CD14-positive monocyte (primary cell): ENCODE data around the gene ADK. TPM values are rescaled to one million over a fixed set of nuclear protein-coding genes. Genes with fewer than 3 reads are reported as not detected.

Experiments
- DNase-seq, 3 donors: peaks; one replicate each; pipeline ENCODE4 v3.0.0-alpha.2; 2011 to 2022
- H2AFZ ChIP-seq: 2 replicates; pipeline ENCODE4 v1.6.0; 2012; ENCODE audit warnings: mild to moderate bottlenecking, low read depth, low read length, inconsistent platforms; ENCODE audit not compliant: insufficient read depth, poor library complexity, severe bottlenecking
- H3K27ac ChIP-seq, 2 donors: 1 replicate in 1 of 2; 2 replicates in 1 of 2; pipeline ENCODE4 v1.5.1; 2012 to 2013; ENCODE audit warnings: low read length in 2 of 2, control low read depth in 1 of 2, inconsistent platforms in 1 of 2, low read depth in 1 of 2, mild to moderate bottlenecking in 1 of 2
- H3K27me3 ChIP-seq, 2 donors: one replicate each; pipeline versions ENCODE4 v1.6.0 to v1.6.1; 2011 to 2013; ENCODE audit warnings: low read length in 2 of 2; ENCODE audit not compliant: control insufficient read depth in 2 of 2, insufficient read depth in 2 of 2
- H3K36me3 ChIP-seq, 2 donors: replicated peaks in 1 of 2; 1 replicate in 1 of 2; 2 replicates in 1 of 2; pipeline versions ENCODE4 v1.5.1 to v1.6.1; 2012 to 2013; ENCODE audit warnings: low read length in 2 of 2, control low read depth in 1 of 2, inconsistent platforms in 1 of 2, mild to moderate bottlenecking in 1 of 2; ENCODE audit not compliant: insufficient read depth in 2 of 2, control insufficient read depth in 1 of 2
- H3K4me1 ChIP-seq, 2 donors: 1 replicate in 1 of 2; 2 replicates in 1 of 2; pipeline versions ENCODE4 v1.5.1 to v1.6.1; 2012 to 2013; ENCODE audit warnings: low read length in 2 of 2, control low read depth in 1 of 2, inconsistent platforms in 1 of 2, mild to moderate bottlenecking in 1 of 2, moderate library complexity in 1 of 2; ENCODE audit not compliant: insufficient read depth in 2 of 2, control insufficient read depth in 1 of 2
- H3K4me2 ChIP-seq: replicated peaks from 2 replicates; pipeline ENCODE3; 2012; ENCODE audit warnings: low read length, moderate library complexity, mild to moderate bottlenecking; ENCODE audit not compliant: poor library complexity, severe bottlenecking; ENCODE audit errors: extremely low read depth
- H3K4me3 ChIP-seq, 3 experiments: fragments of 200-600 bp in 1 of 3; sonication (generic) in 1 of 3; replicated peaks in 1 of 3; 1 replicate in 2 of 3; 2 replicates in 1 of 3; pipeline ENCODE4 v1.5.1; 2011 to 2013; ENCODE audit warnings: low read length in 3 of 3, mild to moderate bottlenecking in 3 of 3, control low read depth in 2 of 3, low read depth in 2 of 3, inconsistent platforms in 1 of 3, moderate library complexity in 1 of 3
- H3K79me2 ChIP-seq: 2 replicates; pipeline ENCODE4 v1.6.0; 2012; ENCODE audit warnings: mild to moderate bottlenecking, control low read depth, inconsistent platforms, low read length, moderate library complexity; ENCODE audit not compliant: insufficient read depth
- H3K9ac ChIP-seq: 2 replicates; pipeline ENCODE4 v1.6.0; 2017; ENCODE audit warnings: low read length, mild to moderate bottlenecking; ENCODE audit not compliant: insufficient read depth, poor library complexity, severe bottlenecking
- H3K9me3 ChIP-seq, 2 donors: replicated peaks in 1 of 2; 1 replicate in 1 of 2; 2 replicates in 1 of 2; pipeline versions ENCODE4 v1.5.1 to v1.6.1; 2012 to 2013; ENCODE audit warnings: low read length in 2 of 2, control low read depth in 1 of 2; ENCODE audit not compliant: control insufficient read depth in 1 of 2, insufficient read depth in 1 of 2
- H4K20me1 ChIP-seq: 2 replicates; pipeline ENCODE4 v1.6.0; 2012; ENCODE audit warnings: mild to moderate bottlenecking, low read length, control low read depth, moderate library complexity; ENCODE audit not compliant: insufficient read depth
- H3K27ac Mint-ChIP-seq, 7 donors: one replicate each; pipeline ENCODE4 v1.8.0; 2020; ENCODE audit warnings: mild to moderate bottlenecking in 7 of 7, mixed read lengths in 7 of 7, moderate library complexity in 6 of 7, inconsistent platforms in 2 of 7
- H3K27me3 Mint-ChIP-seq, 3 donors: one replicate each; pipeline ENCODE4 v1.8.0; 2021 to 2022; ENCODE audit warnings: low read depth in 3 of 3, mild to moderate bottlenecking in 3 of 3, mixed read lengths in 3 of 3, moderate library complexity in 3 of 3, inconsistent platforms in 1 of 3
- H3K36me3 Mint-ChIP-seq, 2 donors: one replicate each; pipeline ENCODE4 v1.8.0; 2020; ENCODE audit warnings: mixed read lengths in 2 of 2, inconsistent platforms in 1 of 2, mild to moderate bottlenecking in 1 of 2
- H3K4me1 Mint-ChIP-seq: one replicate; pipeline ENCODE4 v1.8.0; 2020; ENCODE audit warnings: mild to moderate bottlenecking, mixed read lengths
- H3K4me3 Mint-ChIP-seq, 2 donors: one replicate each; pipeline ENCODE4 v1.8.0; 2020; ENCODE audit warnings: mild to moderate bottlenecking in 2 of 2, mixed read lengths in 2 of 2, moderate library complexity in 1 of 2
- H3K9me3 Mint-ChIP-seq, 7 donors: one replicate each; pipeline ENCODE4 v1.8.0; 2020 to 2022; ENCODE audit warnings: mixed read lengths in 7 of 7, mild to moderate bottlenecking in 6 of 7, moderate library complexity in 6 of 7, inconsistent platforms in 2 of 7
- CTCF ChIP-seq: fragments of 200-600 bp; IDR thresholded peaks from one replicate; pipeline ENCODE4 v1.8.0; 2022; ENCODE audit warnings: antibody characterized with exemption, mild to moderate bottlenecking
- WGBS: methylation state at CpG from one replicate; pipeline ENCODE4 v1.1.5; 2013; ENCODE audit warnings: missing lambda C conversion rate; ENCODE audit not compliant: insufficient coverage; 5-methylcytosine and 5-hydroxymethylcytosine counted together
- intact Hi-C, 2 donors: fragments of 100-400 bp; cut with micrococcal nuclease; formaldehyde crosslinking; loops; one replicate each; pipeline versions ENCODE4 v1.15.0 to v1.15.1; 2023
- polyA plus RNA-seq, 3 donors: library from polyadenylated mRNA; depleted of rRNA in 1 of 3; unstranded in 2 of 3; stranded (reverse) in 1 of 3; fragments of 300-500 nt in 2 of 3; fragments of >200 nt in 1 of 3; fragmentation: Illumina TruSeq in 2 of 3; gene quantifications; 1 replicate in 2 of 3; 2 replicates in 1 of 3; pipeline ENCODE4 v1.2.3, GENCODE V29; 2012 to 2021

The ADK gene
- polyA plus RNA-seq, 3 donors, result 6.4 to 38.2 (median 35.7) TPM

- H3K27me3 Mint-ChIP-seq, result no peaks in the 10 kb centered on the region
- no CpG with 5 or more reads among the region's 3 CpGs for WGBS
- intact Hi-C loops, result no loop called here
Measured at GRCh38 chr10:74645692-74646091, 494.7 kb downstream of the ADK start.

GRCh38 chr10:74650613-74651012, 499.6 kb downstream of the ADK start:
- Mint-ChIP-seq H3K4me1 (no peaks in the 10 kb centered on the region), H3K4me3 (no peak overlapping the region), H3K36me3 (peaks cover 7 to 12% of the 10 kb centered on the region in 2 donors), H3K27me3 (no peaks in the 10 kb centered on the region), H3K27ac (no peak overlapping the region), H3K9me3 (peaks cover 0 to 6% (median 1%) of the 10 kb centered on the region in 7 donors)
- Histone ChIP-seq H3K4me3 (no peak overlapping the region), H3K4me2 (no peak overlapping the region), H3K79me2 (no peaks in the 10 kb centered on the region), H3K36me3 (no peaks in the 10 kb centered on the region), H3K27ac (no peak overlapping the region), H3K27me3 (no peaks in the 10 kb centered on the region), H4K20me1 (no peaks in the 10 kb centered on the region), H2AFZ (no peak overlapping the region), H3K9ac (no peak overlapping the region), H3K9me3 (no peaks in the 10 kb centered on the region), H3K4me1 (no peaks in the 10 kb centered on the region)
- DNase-seq, result no peak
- intact Hi-C loops, result no loop called here
- no peak for TF ChIP-seq CTCF
- WGBS, result no CpG with 5 or more reads among the region's 1 CpG

More at GRCh38 chr10:74645692-74646091, 494.7 kb downstream of the ADK start:
- no peaks in the 10 kb centered on the region for H3K79me2 ChIP-seq
- no peaks in the 10 kb centered on the region for H3K36me3 ChIP-seq
- no peak overlapping the region for H3K9ac ChIP-seq
- no peaks in the 10 kb centered on the region for H4K20me1 ChIP-seq
- H3K9me3 ChIP-seq, result peaks cover 0 to 4% of the 10 kb centered on the region in 2 donors
- Mint-ChIP-seq H3K9me3 (peaks cover 2 to 8% (median 4%) of the 10 kb centered on the region in 7 donors), H3K27ac (no peak overlapping the region), H3K4me3 (no peak overlapping the region), H3K4me1 (no peaks in the 10 kb centered on the region), H3K36me3 (peaks cover 3 to 12% of the 10 kb centered on the region in 2 donors)
- H3K4me1 ChIP-seq, result no peaks in the 10 kb centered on the region
- H3K27me3 ChIP-seq, result no peaks in the 10 kb centered on the region
- H3K4me2 ChIP-seq, result no peak overlapping the region
- no peak overlapping the region for H2AFZ ChIP-seq
- no peak for DNase-seq
- H3K27ac ChIP-seq, result no peak overlapping the region
- no peak for TF ChIP-seq CTCF
- no peak overlapping the region for H3K4me3 ChIP-seq
